NCI-H82 treated with DMSO at 0.1 percent for 48 hours (cell line): Measurements from ENCODE around the gene GOT1.

Experiments used
- DNase-seq: peaks from one replicate; lab custom pipeline; 2025; ENCODE audit not compliant: unreplicated experiment; lab: John Stamatoyannopoulos, UW

The GOT1 gene

GRCh38 chr10:99433378-99434020, 3.1 kb upstream of the GOT1 start:
- DNase-seq: no peak

GRCh38 chr10:99432881-99433280, 2.5 kb upstream of the GOT1 start:
- DNase-seq: no peak

- no peak for DNase-seq
Observed at GRCh38 chr10:99432047-99432446, 1.6 kb upstream of the GOT1 start.

GRCh38 chr10:99431190-99431760, 851 bp upstream of the GOT1 start:
- no peak for DNase-seq

- no peak for DNase-seq
Observed at GRCh38 chr10:99430116-99430450, 341 bp downstream of the GOT1 start.

GRCh38 chr10:99429517-99430095, 818 bp downstream of the GOT1 start:
- no peak for DNase-seq

GRCh38 chr10:99427566-99428190, 2.7 kb downstream of the GOT1 start:
- DNase-seq: no peak

DNA sequence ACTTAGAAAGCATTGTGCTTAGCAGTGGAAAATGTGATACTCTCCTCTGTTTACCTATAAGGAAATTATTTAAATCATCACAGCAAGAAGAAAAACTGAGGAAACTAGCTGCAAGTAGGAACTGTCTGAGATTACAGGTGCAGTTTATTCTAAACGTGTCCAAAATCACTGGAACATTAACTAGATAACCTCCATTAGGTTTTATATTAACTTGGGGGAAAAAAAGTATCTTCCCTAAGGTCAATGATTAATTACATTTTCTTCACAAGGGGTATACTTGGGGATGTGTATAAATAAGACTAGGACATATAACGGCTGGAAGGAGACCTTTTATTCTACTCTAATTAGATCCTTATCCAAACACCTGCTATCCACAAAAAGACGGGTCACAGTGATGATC, 3.7 kb downstream of the GOT1 start:
- DNase-seq: no peak

- no peak for DNase-seq
Observed at GRCh38 chr10:99425204-99425603, 5.2 kb downstream of the GOT1 start.

DNA sequence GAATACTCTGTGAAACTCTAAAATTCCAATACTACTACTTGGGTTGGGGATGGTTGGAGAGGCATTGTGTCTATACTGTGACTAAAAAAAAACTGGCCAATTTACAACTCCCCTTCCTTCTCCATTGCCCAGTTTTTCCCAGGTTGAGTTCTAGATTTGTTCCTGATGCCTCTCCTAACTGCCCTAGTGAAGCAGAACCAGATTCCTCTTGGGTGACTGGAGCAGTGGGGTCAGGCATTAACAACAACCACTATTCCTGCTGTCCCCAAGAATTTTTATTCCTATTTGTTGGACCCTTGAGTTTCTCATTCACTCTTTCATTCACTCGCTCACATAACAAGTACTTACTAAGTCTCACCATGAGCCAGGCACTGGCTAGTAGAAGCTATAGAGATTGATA, 5.8 kb downstream of the GOT1 start:
- DNase-seq: no peak

DNA sequence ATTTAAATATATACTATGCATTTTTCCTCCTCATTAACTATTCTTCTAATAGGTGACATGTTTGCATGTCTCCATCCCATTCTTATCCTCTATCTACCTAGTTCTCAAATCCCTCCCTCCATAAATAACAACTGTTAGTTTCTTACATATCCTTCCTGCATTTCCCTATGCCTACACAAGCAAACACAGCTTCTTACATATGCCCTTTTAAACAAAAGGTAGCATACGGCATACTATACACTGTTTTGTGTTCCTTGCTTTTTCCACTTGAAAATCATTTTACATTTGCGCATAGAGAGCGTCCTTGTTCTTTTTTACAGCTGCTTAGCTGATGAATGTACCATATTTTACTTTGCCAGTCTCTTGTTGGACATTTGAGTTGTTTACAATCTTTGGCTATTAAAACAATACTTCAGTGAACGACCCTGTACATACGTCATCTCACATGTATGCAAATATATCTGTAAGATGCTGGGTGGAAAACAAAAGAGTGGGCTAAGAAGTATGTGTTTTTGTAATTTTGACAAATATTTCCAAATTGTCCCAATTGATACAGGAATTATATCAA, 7.8 kb downstream of the GOT1 start:
- no peak for DNase-seq

- DNase-seq: no peak
Observed at GRCh38 chr10:99421233-99421739, 9.1 kb downstream of the GOT1 start.

DNA sequence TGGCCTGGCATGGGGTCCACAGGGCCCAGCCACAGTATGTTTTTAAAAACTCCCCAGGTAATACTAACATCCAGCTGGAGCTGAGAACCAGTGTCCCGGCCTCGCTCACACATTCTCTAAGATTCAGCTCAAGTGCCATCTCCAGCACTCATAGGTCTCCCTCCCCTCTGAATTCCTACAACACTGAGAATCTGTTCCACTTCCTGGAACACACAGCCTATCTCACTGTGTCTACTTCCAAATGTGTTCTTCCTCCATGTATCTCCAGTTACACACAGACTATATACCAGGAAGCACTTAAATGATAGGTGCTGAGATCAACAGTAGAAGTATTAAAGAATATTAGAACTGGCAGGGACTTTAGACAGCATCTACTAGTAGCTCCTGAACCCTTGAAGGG, 10.7 kb downstream of the GOT1 start:
- DNase-seq: no peak

GRCh38 chr10:99418910-99419624, 11.4 kb downstream of the GOT1 start:
- DNase-seq: no peak

DNA sequence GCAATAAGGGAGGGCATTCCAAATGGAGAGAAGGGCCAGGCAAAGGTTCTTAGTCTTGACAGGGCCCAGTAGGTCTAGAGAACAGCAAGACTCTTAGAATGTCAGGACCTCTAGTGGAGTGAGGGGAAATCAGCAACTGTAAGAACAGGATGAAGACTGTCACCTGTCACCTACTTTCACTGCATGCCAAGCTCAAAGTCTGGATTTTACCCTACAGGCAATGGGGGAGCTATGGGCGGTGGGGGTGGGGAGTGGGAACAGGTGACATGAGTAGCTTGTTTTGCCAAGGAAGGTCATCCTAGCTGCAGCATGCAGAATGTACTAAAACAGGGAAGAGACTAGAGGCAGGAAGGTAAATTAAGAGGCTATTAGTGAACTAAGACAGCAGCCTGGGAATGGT, 18.3 kb downstream of the GOT1 start:
- DNase-seq: no peak

- DNase-seq: no peak
Observed at GRCh38 chr10:99411546-99411945, 18.9 kb downstream of the GOT1 start.

DNA sequence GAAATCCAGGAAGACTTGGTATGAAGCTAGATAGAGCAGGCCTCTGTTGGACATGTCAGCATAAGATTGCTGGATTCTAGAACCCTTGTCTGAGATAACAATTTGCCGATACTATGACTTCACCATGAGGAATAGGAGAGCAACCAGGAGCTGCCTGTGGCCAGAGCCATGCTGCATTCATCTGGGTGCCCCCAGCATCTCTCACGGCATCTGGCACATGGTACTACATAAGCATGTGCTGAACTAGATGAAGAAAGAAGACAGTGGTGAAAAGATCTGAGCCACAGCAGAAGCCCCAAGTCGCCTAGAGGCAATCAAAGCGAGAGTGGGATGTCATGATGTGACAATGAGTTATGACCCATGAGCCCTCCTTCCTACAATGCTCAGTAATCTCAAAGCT, 19.5 kb downstream of the GOT1 start:
- no peak for DNase-seq

- DNase-seq: no peak
Observed at GRCh38 chr10:99410146-99410545, 20.3 kb downstream of the GOT1 start.

- no peak for DNase-seq
Observed at GRCh38 chr10:99406149-99406548, 24.3 kb downstream of the GOT1 start.

DNA sequence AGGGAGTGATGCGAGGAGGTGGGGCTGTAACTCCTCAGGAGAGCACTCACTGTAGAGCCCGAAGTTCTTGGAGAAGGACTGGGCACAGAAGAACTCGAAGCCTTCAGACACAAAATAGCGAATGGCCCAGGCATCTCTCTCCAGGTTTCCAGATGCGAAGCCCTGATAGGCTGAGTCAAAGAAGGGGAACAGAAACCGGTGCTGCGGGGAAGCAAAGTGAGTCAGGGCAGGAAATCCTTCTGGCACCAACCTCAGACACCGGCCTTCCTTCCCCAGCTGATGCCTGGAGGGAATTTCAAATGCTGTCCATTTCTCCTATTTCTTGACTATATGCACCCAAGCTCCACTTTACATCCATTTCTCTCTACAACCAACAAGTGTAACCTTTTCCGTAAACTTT, 26.8 kb downstream of the GOT1 start:
- DNase-seq: no peak

DNA sequence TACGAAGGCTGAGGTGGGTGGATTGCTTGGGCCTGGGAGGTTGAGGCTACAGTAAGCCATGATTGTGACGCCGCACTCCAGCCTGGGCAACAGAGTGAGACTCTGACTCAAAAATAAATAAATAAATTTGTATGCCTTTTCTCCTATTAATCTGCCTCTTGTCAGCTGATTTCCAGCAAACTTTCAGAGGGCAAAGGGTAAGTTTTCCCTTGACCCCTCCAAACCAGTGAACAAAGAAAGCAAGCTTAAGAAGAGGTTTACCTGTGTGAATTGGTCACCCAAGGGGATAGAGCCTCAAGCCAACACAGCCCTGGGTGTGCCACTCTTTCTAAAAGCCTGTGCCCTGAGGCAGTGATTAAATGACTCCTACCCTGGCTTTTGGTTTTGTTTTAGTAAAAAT, 30.8 kb downstream of the GOT1 start:
- DNase-seq: no peak
